PC-9 (cell line): ENCODE results near the gene PLEKHA7. TPM values are rescaled to one million over a fixed set of nuclear protein-coding genes. Genes with fewer than 3 reads are reported as not detected.

Experiments
- BruUV-seq: library from RNA; stranded (reverse); fragments of 400-500 nt; replicated peaks from 2 replicates; lab custom pipeline; 2021; lab: Mats Ljungman, UMichigan
- CTCF ChIA-PET: fragments of 300-600 bp; sonication (Branson Sonifier 250); formaldehyde crosslinking; loops from one replicate; lab custom pipeline; 2022; ENCODE audit warnings: antibody characterized with exemption; lab: Charles Lee
- POLR2A ChIA-PET: fragments of 300-600 bp; sonication (Branson Sonifier 250); formaldehyde crosslinking; loops from one replicate; lab custom pipeline; 2022; ENCODE audit warnings: antibody characterized with exemption; ENCODE audit not compliant: unreplicated experiment; lab: Charles Lee
- DNase-seq, 2 experiments: peaks; one replicate each; pipeline versions ENCODE4 v3.0.0 to v3.0.0-alpha.2; 2015 to 2022; ENCODE audit warnings: mixed read lengths in 1 of 2
- H2AFZ ChIP-seq: fragments of 200-600 bp; sonication (generic); 2 replicates; pipeline ENCODE4 v1.8.1; 2017; ENCODE audit warnings: antibody characterized with exemption
- H3F3A ChIP-seq: fragments of 200-600 bp; sonication (generic); 2 replicates; pipeline ENCODE4 v1.8.1; 2017; ENCODE audit warnings: antibody characterized with exemption, mild to moderate bottlenecking, low read depth; ENCODE audit not compliant: insufficient read depth
- H3K27ac ChIP-seq: fragments of 200-600 bp; sonication (generic); 2 replicates; pipeline ENCODE4 v1.6.1; 2016; ENCODE audit warnings: mixed run types
- H3K27me3 ChIP-seq: fragments of 200-600 bp; sonication (generic); 2 replicates; pipeline ENCODE4 v1.6.1; 2016; ENCODE audit warnings: low read depth, mixed run types; ENCODE audit not compliant: insufficient read depth
- H3K36me3 ChIP-seq: fragments of 200-600 bp; sonication (generic); 2 replicates; pipeline ENCODE4 v1.6.1; 2016; ENCODE audit warnings: low read depth, mixed run types
- H3K4me1 ChIP-seq: fragments of 200-600 bp; sonication (generic); replicated peaks from 2 replicates; pipeline ENCODE4 v1.6.1; 2016; ENCODE audit warnings: mixed run types; ENCODE audit not compliant: insufficient read depth
- H3K4me2 ChIP-seq: fragments of 200-600 bp; sonication (generic); 2 replicates; pipeline ENCODE4 v1.6.1; 2017; ENCODE audit warnings: mixed run types
- H3K4me3 ChIP-seq: fragments of 200-600 bp; sonication (generic); 2 replicates; pipeline ENCODE4 v1.6.1; 2016; ENCODE audit warnings: mixed run types
- H3K79me2 ChIP-seq: fragments of 200-600 bp; sonication (generic); 2 replicates; pipeline ENCODE4 v1.6.1; 2017; ENCODE audit warnings: low read depth, mixed run types
- H3K9me2 ChIP-seq: fragments of 200-600 bp; sonication (generic); 2 replicates; pipeline ENCODE4 v1.8.1; 2017; ENCODE audit warnings: mild to moderate bottlenecking; ENCODE audit not compliant: insufficient read depth
- H3K9me3 ChIP-seq: fragments of 200-600 bp; sonication (generic); 2 replicates; pipeline ENCODE4 v1.8.1; 2016; ENCODE audit warnings: low read depth; ENCODE audit not compliant: insufficient read depth
- H4K20me1 ChIP-seq: fragments of 200-600 bp; sonication (generic); 2 replicates; pipeline ENCODE4 v1.8.1; 2017; ENCODE audit not compliant: insufficient read depth
- CTCF ChIP-seq: fragments of 200-600 bp; sonication (generic); conservative IDR thresholded peaks from 2 replicates; pipeline ENCODE4 v1.6.1; 2017; ENCODE audit warnings: mixed run types, antibody characterized with exemption, mild to moderate bottlenecking, moderate library complexity
- EZH2 ChIP-seq: fragments of 200-600 bp; sonication (generic); IDR thresholded peaks from 2 replicates; pipeline ENCODE4 v1.8.0; 2017; ENCODE audit warnings: antibody characterized with exemption, low read depth
- intact Hi-C: fragments of 100-400 bp; cut with micrococcal nuclease; formaldehyde crosslinking; loops from one replicate; pipeline ENCODE4 v1.10.0; 2022; ENCODE audit not compliant: unreplicated experiment
- total RNA-seq: library from RNA; stranded (reverse); gene quantifications from 2 replicates; pipeline ENCODE4 v1.2.3, GENCODE V29; 2021

Gene PLEKHA7
- total RNA-seq, 1 experiment from 2014 or later = 26.9 TPM

DNA sequence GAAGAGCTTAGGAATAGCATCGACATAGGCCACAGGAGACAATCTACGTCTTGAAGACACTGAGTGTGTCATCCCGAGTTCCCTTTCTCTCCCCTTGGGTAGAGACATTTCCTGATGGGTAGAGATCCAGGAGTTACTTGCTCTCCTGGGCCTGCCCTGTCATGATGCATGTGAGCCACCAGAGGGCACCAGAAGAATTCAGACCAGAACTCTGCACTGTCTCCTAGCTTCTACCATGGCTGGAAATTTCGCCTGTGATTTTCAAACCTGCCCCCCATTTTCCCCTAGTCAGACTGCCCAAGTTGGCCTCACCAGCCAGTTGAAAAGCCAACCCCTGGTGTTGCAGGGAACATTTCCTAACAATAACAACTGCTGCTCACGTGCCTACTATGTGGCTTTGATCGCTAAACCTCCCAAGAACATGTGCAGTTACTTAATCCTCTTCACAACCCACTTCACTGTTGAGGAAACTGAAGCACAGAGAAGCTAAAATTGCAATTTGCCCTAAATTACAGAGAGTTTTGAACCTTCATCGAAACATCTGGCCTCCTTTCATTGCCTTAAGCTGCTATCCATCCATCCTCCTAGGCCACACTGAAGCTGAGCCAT is 228.6 kb downstream of the PLEKHA7 start:
- H3K36me3 ChIP-seq = no peaks in the 10 kb centered on the region
- BruUV-seq = no TSS peak

GRCh38 chr11:16784666-16785065 is 229.5 kb downstream of the PLEKHA7 start:
- Histone ChIP-seq H3K36me3 (no peaks in the 10 kb centered on the region), H3K79me2 (no peaks in the 10 kb centered on the region), H3K27ac (no peak overlapping the region), H3K4me2 (no peak overlapping the region), H3K4me3 (no peak overlapping the region), H3F3A (peaks cover 24% of the 10 kb centered on the region), H3K27me3 (no peaks in the 10 kb centered on the region), H3K9me3 (no peaks in the 10 kb centered on the region), H4K20me1 (no peaks in the 10 kb centered on the region; the same call in none of the 2 replicates), H3K4me1 (peaks cover 35% of the 10 kb centered on the region), H3K9me2 (no peaks in the 10 kb centered on the region), H2AFZ (no peak overlapping the region)
- ChIA-PET POLR2A (no interaction called here), CTCF (interaction anchor here (0.6 kb wide), 1 partner anchor 355 kb away, joined by 4 read pairs; no protein-coding TSS in a partner anchor)
- no TSS peak for BruUV-seq
- DNase-seq = no peak
- TF ChIP-seq CTCF (no peak), EZH2 (no peak)
- intact Hi-C loops = loop anchor here (2.0 to 10.0 kb wide), 3 partner anchors 152 to 720 kb away; no protein-coding TSS in a partner anchor

More for the DNA sequence above, 228.6 kb downstream of the PLEKHA7 start:
- ChIA-PET CTCF (no interaction called here), POLR2A (no interaction called here)
- Histone ChIP-seq H3K4me2 (no peak overlapping the region), H4K20me1 (no peaks in the 10 kb centered on the region; the same call in none of the 2 replicates), H3K4me3 (no peak overlapping the region), H3K27ac (no peak overlapping the region), H3K79me2 (no peaks in the 10 kb centered on the region; the same call in 1 of the 2 replicates), H3F3A (peaks cover 24% of the 10 kb centered on the region), H3K27me3 (no peaks in the 10 kb centered on the region), H2AFZ (no peak overlapping the region), H3K4me1 (peaks cover 35% of the 10 kb centered on the region), H3K9me2 (no peaks in the 10 kb centered on the region), H3K9me3 (no peaks in the 10 kb centered on the region)
- intact Hi-C loops = loop anchor here (2.0 to 10.0 kb wide), 3 partner anchors 153 to 719 kb away; no protein-coding TSS in a partner anchor
- DNase-seq = peak; percentile 43 to 49
- TF ChIP-seq EZH2 (no peak), CTCF (peak; percentile 74)

GRCh38 chr11:16784097-16784496 is 230.1 kb downstream of the PLEKHA7 start:
- no peak overlapping the region for H2AFZ ChIP-seq
- no peak overlapping the region for H3K27ac ChIP-seq
- ChIA-PET POLR2A (no interaction called here), CTCF (interaction anchor here (0.6 kb wide), 1 partner anchor 355 kb away, joined by 4 read pairs; no protein-coding TSS in a partner anchor)
- no peaks in the 10 kb centered on the region for H3K36me3 ChIP-seq
- peaks cover 31% of the 10 kb centered on the region for H3K4me1 ChIP-seq
- no peaks in the 10 kb centered on the region; the same call in none of the 2 replicates for H4K20me1 ChIP-seq
- no peaks in the 10 kb centered on the region for H3K9me2 ChIP-seq
- H3K79me2 ChIP-seq = no peaks in the 10 kb centered on the region
- TF ChIP-seq CTCF = no peak
- no peak for TF ChIP-seq EZH2
- H3K4me2 ChIP-seq = no peak overlapping the region
- peaks cover 21% of the 10 kb centered on the region for H3F3A ChIP-seq
- no peak for DNase-seq
- no TSS peak for BruUV-seq
- no peaks in the 10 kb centered on the region for H3K9me3 ChIP-seq
- H3K27me3 ChIP-seq = no peaks in the 10 kb centered on the region
- intact Hi-C loops = loop anchor here (2.0 to 10.0 kb wide), 2 partner anchors 151 to 721 kb away; no protein-coding TSS in a partner anchor
- H3K4me3 ChIP-seq = no peak overlapping the region
